H9 (cell line): ENCODE data around the gene XG. TPM values are rescaled to one million over a fixed set of nuclear protein-coding genes. Genes with fewer than 3 reads are reported as not detected.

Source experiments
- DNase-seq: peaks from one replicate; pipeline ENCODE4 v3.0.0-alpha.2; 2017
- H2AFZ ChIP-seq: one replicate; pipeline ENCODE4 v1.6.1; 2013; ENCODE audit warnings: mild to moderate bottlenecking, low read length, control low read depth, moderate library complexity
- H2AK5ac ChIP-seq: 2 replicates; pipeline ENCODE4 v1.6.1; 2013; ENCODE audit warnings: low read length, control low read depth, mixed read lengths; ENCODE audit not compliant: insufficient read length
- H2BK120ac ChIP-seq: one replicate; pipeline ENCODE4 v1.6.1; 2013; ENCODE audit warnings: low read depth, mild to moderate bottlenecking, low read length, control low read depth, inconsistent platforms; ENCODE audit not compliant: poor library complexity, severe bottlenecking
- H2BK12ac ChIP-seq: 2 replicates; pipeline ENCODE4 v1.6.1; 2013; ENCODE audit warnings: low read length, control low read depth, mixed read lengths, low read depth; ENCODE audit not compliant: insufficient read length
- H2BK15ac ChIP-seq: 2 replicates; pipeline ENCODE4 v1.6.1; 2013; ENCODE audit warnings: low read depth, low read length, control low read depth
- H2BK20ac ChIP-seq: one replicate; pipeline ENCODE4 v1.6.1; 2013; ENCODE audit warnings: low read depth, mild to moderate bottlenecking, low read length, control low read depth, inconsistent platforms; ENCODE audit not compliant: poor library complexity, severe bottlenecking
- H2BK5ac ChIP-seq: 2 replicates; pipeline ENCODE4 v1.6.1; 2013; ENCODE audit warnings: low read length, control low read depth, mixed read lengths; ENCODE audit not compliant: insufficient read length
- H3K14ac ChIP-seq: 2 replicates; pipeline ENCODE4 v1.6.1; 2013; ENCODE audit warnings: low read length, control low read depth; ENCODE audit not compliant: insufficient read depth
- H3K18ac ChIP-seq: 2 replicates; pipeline ENCODE4 v1.6.1; 2013; ENCODE audit warnings: low read depth, mild to moderate bottlenecking, mixed read lengths, low read length, control low read depth; ENCODE audit not compliant: insufficient read length
- H3K23ac ChIP-seq: 2 replicates; pipeline ENCODE4 v1.6.1; 2013; ENCODE audit warnings: low read length, control low read depth, mixed read lengths, low read depth; ENCODE audit not compliant: insufficient read length
- H3K23me2 ChIP-seq: 2 replicates; pipeline ENCODE4 v1.6.1; 2013; ENCODE audit warnings: low read depth, mild to moderate bottlenecking, mixed read lengths, low read length, control low read depth; ENCODE audit not compliant: insufficient read length, poor library complexity, severe bottlenecking
- H3K27ac ChIP-seq: 2 replicates; pipeline ENCODE4 v1.5.1; 2013; ENCODE audit warnings: low read length, control low read depth, mixed read lengths, low read depth; ENCODE audit not compliant: insufficient read length
- H3K27me3 ChIP-seq: 2 replicates; pipeline ENCODE4 v1.6.1; 2013; ENCODE audit warnings: low read length, control low read depth, inconsistent platforms; ENCODE audit not compliant: insufficient read depth
- H3K4ac ChIP-seq: 2 replicates; pipeline ENCODE4 v1.6.1; 2013; ENCODE audit warnings: low read depth, mild to moderate bottlenecking, control low read depth, inconsistent platforms, low read length, moderate library complexity
- H3K4me1 ChIP-seq: 2 replicates; pipeline ENCODE4 v1.6.1; 2013; ENCODE audit warnings: low read length, control low read depth, inconsistent platforms; ENCODE audit not compliant: insufficient read depth
- H3K4me2 ChIP-seq: 2 replicates; pipeline ENCODE4 v1.6.1; 2013; ENCODE audit warnings: low read length, control low read depth, mixed read lengths; ENCODE audit not compliant: insufficient read length, insufficient read depth
- H3K56ac ChIP-seq: 2 replicates; pipeline ENCODE4 v1.6.1; 2013; ENCODE audit warnings: low read depth, mild to moderate bottlenecking, mixed read lengths, low read length, control low read depth; ENCODE audit not compliant: insufficient read length
- H3K79me1 ChIP-seq: 2 replicates; pipeline ENCODE4 v1.6.1; 2013; ENCODE audit warnings: low read depth, mild to moderate bottlenecking, moderate library complexity, low read length, control low read depth, inconsistent platforms; ENCODE audit not compliant: insufficient read depth, poor library complexity, severe bottlenecking
- H3K79me2 ChIP-seq: 2 replicates; pipeline ENCODE4 v1.6.1; 2013; ENCODE audit warnings: low read length, control low read depth, inconsistent platforms; ENCODE audit not compliant: insufficient read depth
- H3K9ac ChIP-seq: 2 replicates; pipeline ENCODE4 v1.6.1; 2013; ENCODE audit warnings: low read length, control low read depth, mixed read lengths; ENCODE audit not compliant: insufficient read length; ENCODE audit errors: extremely low read depth
- H3K9me3 ChIP-seq: one replicate; pipeline ENCODE4 v1.6.1; 2013; ENCODE audit warnings: low read depth, low read length, inconsistent platforms; ENCODE audit not compliant: control insufficient read depth
- H3T11ph ChIP-seq: one replicate; pipeline ENCODE4 v1.6.1; 2013; ENCODE audit warnings: mild to moderate bottlenecking, low read length, control low read depth, inconsistent platforms
- H4K20me1 ChIP-seq: one replicate; pipeline ENCODE4 v1.6.1; 2013; ENCODE audit not compliant: control insufficient read depth, insufficient read length, insufficient read depth
- H4K5ac ChIP-seq: 2 replicates; pipeline ENCODE4 v1.6.1; 2013; ENCODE audit warnings: low read depth, mild to moderate bottlenecking, mixed read lengths, low read length, control low read depth; ENCODE audit not compliant: insufficient read length
- H4K8ac ChIP-seq: replicated peaks from 2 replicates; pipeline ENCODE4 v1.6.1; 2013; ENCODE audit warnings: low read length, control low read depth, mixed read lengths, low read depth; ENCODE audit not compliant: insufficient read length
- H4K91ac ChIP-seq: 2 replicates; pipeline ENCODE4 v1.6.1; 2013; ENCODE audit warnings: low read depth, mild to moderate bottlenecking, moderate library complexity, mixed read lengths, low read length, control low read depth; ENCODE audit not compliant: insufficient read length
- H3K27ac Mint-ChIP-seq, 3 experiments: 2 replicates in 2 of 3; 3 replicates in 1 of 3; pipeline ENCODE4 v1.8.0; 2020 to 2021; ENCODE audit warnings: mixed read lengths in 3 of 3, mild to moderate bottlenecking in 1 of 3, moderate library complexity in 1 of 3
- H3K27me3 Mint-ChIP-seq: 2 replicates; pipeline ENCODE4 v1.8.0; 2021; ENCODE audit warnings: low read depth, mild to moderate bottlenecking, moderate library complexity, mixed read lengths
- H3K36me3 Mint-ChIP-seq, 3 experiments: 2 replicates in 2 of 3; 3 replicates in 1 of 3; pipeline ENCODE4 v1.8.0; 2020 to 2021; ENCODE audit warnings: low read depth in 3 of 3, mixed read lengths in 3 of 3; ENCODE audit not compliant: insufficient read depth in 1 of 3
- H3K4me1 Mint-ChIP-seq, 2 experiments: 2 replicates each; pipeline ENCODE4 v1.8.0; 2020; ENCODE audit warnings: mixed read lengths in 2 of 2
- H3K4me3 Mint-ChIP-seq, 2 experiments: 2 replicates in 1 of 2; 3 replicates in 1 of 2; pipeline ENCODE4 v1.8.0; 2020 to 2021; ENCODE audit warnings: mild to moderate bottlenecking in 2 of 2, mixed read lengths in 2 of 2, moderate library complexity in 1 of 2
- H3K9me3 Mint-ChIP-seq, 2 experiments: 2 replicates in 1 of 2; 3 replicates in 1 of 2; pipeline ENCODE4 v1.8.0; 2020; ENCODE audit warnings: mild to moderate bottlenecking in 2 of 2, mixed read lengths in 2 of 2, moderate library complexity in 1 of 2
- CTCF ChIP-seq: fragments of 200-600 bp; sonication (generic); conservative IDR thresholded peaks from 3 replicates; pipeline ENCODE4 v1.8.0; 2021; ENCODE audit warnings: antibody characterized with exemption, mild to moderate bottlenecking
- WGBS: extraction: QIAGEN DNeasy Blood & Tissue Kit; methylation state at CpG from one replicate; pipeline ENCODE4 v1.1.7; 2013; ENCODE audit warnings: missing lambda C conversion rate, low lambda C conversion rate, mixed read lengths; ENCODE audit not compliant: insufficient read length; ENCODE audit errors: extremely low coverage; 5-methylcytosine and 5-hydroxymethylcytosine counted together
- total RNA-seq: library from RNA; stranded (reverse); gene quantifications from 2 replicates; pipeline ENCODE4 v1.2.1, GENCODE V29; 2021

XG gene
- total RNA-seq, 1 experiment from 2014 or later = 1.1 TPM

- H2AFZ ChIP-seq = no peak overlapping the region
- DNase-seq = no peak
- no peak overlapping the region for H4K5ac ChIP-seq
- no peak overlapping the region for H4K8ac ChIP-seq
- H3K23ac ChIP-seq = no peak overlapping the region
- H2AK5ac ChIP-seq = no peak overlapping the region
- no peak overlapping the region for H3K9ac ChIP-seq
- H3K9me3 ChIP-seq = no peaks in the 10 kb centered on the region
- H3K27me3 ChIP-seq = no peaks in the 10 kb centered on the region
- TF ChIP-seq CTCF = no peak
- H3K79me1 ChIP-seq = no peaks in the 10 kb centered on the region
- no peak overlapping the region for H3K4ac ChIP-seq
- no peak overlapping the region for H3K14ac ChIP-seq
- H3K79me2 ChIP-seq = no peaks in the 10 kb centered on the region
- no peak overlapping the region for H2BK5ac ChIP-seq
- H3K9me3 Mint-ChIP-seq = no peaks in the 10 kb centered on the region; a peak in 1 of 5 replicates
- no peak overlapping the region for H2BK120ac ChIP-seq
- H3K56ac ChIP-seq = no peak overlapping the region
- no peak overlapping the region for H2BK20ac ChIP-seq
- no peak overlapping the region for H3K18ac ChIP-seq
- H3K23me2 ChIP-seq = no peaks in the 10 kb centered on the region
- no peaks in the 10 kb centered on the region for H3K27me3 Mint-ChIP-seq
- no peak overlapping the region for H2BK15ac ChIP-seq
- H3K4me1 Mint-ChIP-seq = peaks cover 39 to 46% of the 10 kb centered on the region in 2 experiments
- H3K27ac ChIP-seq = no peak overlapping the region
- no CpG with 5 or more reads among the region's 9 CpGs for WGBS
- H3K36me3 Mint-ChIP-seq = peaks cover 0 to 3% (median 2%) of the 10 kb centered on the region in 3 experiments; a peak in 2 of 7 replicates
- H3K4me2 ChIP-seq = no peak overlapping the region
- H3K4me1 ChIP-seq = peaks cover 15% of the 10 kb centered on the region; the same call in 1 of the 2 replicates
- no peak overlapping the region for H4K91ac ChIP-seq
- no peak overlapping the region for H3K4me3 Mint-ChIP-seq
- no peaks in the 10 kb centered on the region for H4K20me1 ChIP-seq
- peak overlapping the region; percentile 18 to 93 (median 87); a peak in 5 of 7 replicates for H3K27ac Mint-ChIP-seq
- H3T11ph ChIP-seq = no peak overlapping the region
- H2BK12ac ChIP-seq = no peak overlapping the region
Measured at GRCh38 chrX:2709556-2709955, 42.3 kb upstream of the XG start.
